ENCODE results near the gene FAM221B.

Gene FAM221B

GRCh38 chr9:35820076-35820475 lies 8.5 kb downstream of the FAM221B start:
- DNase-seq (ENCODE audit: low read depth in 1 of 2, low spot score in 1 of 2) = no peak

DNA sequence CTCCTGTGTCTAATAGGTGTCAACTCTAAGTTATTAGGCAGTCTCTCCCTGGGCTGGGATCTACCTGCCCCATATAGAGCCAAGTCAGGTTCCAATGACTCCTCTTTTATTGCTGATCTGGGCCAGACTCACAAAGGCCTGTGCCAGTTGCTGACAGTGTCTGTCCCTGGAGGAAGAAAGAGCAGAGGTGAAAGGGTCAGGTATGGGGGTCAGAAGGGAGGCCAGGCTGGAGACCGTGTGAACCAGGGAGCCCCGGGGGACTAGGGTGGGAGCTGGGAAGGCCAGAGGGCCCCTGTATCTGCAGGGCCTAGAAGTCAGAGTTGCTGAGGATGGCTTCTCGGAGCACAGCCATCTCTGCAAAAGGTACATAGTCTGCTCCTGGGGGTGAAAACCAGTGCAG lies 10.2 kb downstream of the FAM221B start:
- DNase-seq (ENCODE audit: low read depth in 1 of 2, low spot score in 1 of 2) = no peak

GRCh38 chr9:35816708-35817107 lies 11.8 kb downstream of the FAM221B start:
- no peak for DNase-seq (ENCODE audit: low read depth in 1 of 2, low spot score in 1 of 2)

DNA sequence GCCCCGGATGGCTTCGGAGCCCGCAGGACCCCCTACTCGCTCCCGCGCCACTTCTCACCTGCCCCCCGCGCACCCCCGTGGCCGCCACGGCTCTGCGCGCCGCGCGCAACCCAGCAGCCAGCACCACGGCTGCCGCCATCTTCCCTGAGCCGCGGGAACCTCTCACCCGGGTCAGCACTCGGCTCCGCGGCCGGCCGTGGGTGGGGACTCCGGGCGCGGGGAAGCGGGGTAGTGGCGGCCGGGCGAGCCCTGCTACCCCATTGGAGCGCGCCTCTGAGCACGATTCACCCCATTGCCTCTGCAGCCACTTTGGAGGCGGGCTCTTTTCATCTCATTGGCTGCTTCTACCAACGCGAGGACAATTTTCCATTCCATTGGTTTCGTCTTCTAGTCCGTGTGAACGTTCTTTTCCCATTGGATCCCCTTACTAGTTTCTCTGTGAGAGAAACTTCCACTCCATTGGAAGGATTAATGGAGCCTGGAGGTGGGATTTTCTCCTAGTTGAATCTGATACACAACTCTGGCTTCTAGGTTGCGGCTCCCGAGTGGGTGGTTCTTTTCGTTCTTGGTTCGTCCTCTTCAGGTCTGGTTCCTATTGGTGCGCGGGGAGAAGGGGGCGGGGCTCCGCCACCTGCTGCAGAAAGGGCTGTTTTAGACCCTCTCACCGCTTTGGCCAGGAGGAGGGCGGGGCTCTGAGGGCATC lies 13.5 kb downstream of the FAM221B start, which contains the start of gene HINT2:
Gene HINT2 (minus strand): TSS at position 202 of the 703 bp plus-strand sequence. CDS start 63 bp downstream, at position 139.
- peak; percentile 93 to 94 for DNase-seq (ENCODE audit: low read depth in 1 of 2, low spot score in 1 of 2)

GRCh38 chr9:35814106-35814840 lies 14.3 kb downstream of the FAM221B start:
- no peak for DNase-seq (ENCODE audit: low read depth in 1 of 2, low spot score in 1 of 2)

DNA sequence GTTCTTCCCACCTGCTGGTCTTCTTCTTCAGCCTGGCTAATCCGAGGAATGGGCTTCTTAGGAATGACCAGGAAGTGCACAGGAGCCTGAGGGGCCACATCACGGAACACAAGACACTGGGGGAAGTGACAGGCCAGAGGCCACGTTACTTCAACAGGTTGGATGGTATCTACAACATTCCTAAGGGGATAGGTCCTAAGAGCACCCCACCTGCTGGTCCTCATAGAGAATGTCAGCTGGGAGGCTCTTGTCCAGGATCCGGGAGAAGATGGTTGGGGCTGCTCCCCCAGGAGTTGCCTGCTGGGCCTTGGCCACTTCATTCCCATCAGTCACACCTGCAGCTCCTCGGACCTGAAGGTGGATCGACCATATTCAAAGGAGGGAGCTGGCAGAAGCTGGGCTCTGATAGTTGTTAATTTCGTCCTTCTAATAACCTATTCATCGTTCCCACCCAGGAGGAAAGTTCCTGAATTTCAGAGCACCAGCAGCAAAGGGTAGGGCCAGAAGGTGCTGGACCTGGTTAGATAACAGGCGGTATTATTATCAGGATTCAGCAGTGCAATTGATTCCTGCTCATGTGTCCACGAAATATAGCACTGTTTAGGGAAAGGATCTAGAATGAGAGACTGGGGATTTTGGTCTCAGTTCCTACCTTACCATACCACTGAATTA lies 15.0 kb downstream of the FAM221B start:
- no peak for DNase-seq (ENCODE audit: low read depth in 1 of 2, low spot score in 1 of 2)

DNA sequence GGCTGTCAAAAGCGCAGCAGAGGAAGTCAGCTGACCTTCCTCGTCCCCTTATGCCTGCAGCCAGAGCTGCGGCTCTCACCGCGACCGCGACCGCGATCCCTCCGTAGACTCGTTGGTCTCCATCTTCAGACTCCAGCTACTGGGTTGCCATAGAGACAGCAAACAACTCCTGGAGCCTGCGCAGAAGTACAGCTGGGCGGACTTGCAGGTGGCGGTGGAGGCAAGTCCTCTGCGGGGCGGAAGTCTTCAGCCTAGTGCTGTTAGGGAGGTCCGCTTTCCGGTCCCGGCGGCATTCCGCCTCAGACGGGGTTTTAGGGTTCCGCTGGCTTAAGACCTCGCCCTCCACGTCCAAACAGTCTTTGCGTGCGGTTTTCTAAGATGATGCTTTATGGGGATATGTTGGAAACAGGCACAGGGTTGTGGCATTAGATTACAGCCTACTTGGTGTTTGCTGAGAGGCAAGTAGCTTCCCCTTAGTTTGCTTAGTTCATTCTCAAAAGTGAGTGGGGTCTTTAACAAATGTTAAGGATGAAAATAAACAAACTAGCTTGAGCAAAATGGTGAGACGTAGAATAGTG lies 16.4 kb downstream of the FAM221B start, which contains the start of gene SPAG8:
Gene SPAG8 (minus strand): TSS at position 238 of the 578 bp plus-strand sequence. CDS start 115 bp downstream, at position 123.
- DNase-seq (ENCODE audit: low read depth in 1 of 2, low spot score in 1 of 2) = peak; percentile 80 to 84

GRCh38 chr9:35811381-35812024 lies 17.0 kb downstream of the FAM221B start:
- DNase-seq (ENCODE audit: low read depth in 1 of 2, low spot score in 1 of 2) = no peak

DNA sequence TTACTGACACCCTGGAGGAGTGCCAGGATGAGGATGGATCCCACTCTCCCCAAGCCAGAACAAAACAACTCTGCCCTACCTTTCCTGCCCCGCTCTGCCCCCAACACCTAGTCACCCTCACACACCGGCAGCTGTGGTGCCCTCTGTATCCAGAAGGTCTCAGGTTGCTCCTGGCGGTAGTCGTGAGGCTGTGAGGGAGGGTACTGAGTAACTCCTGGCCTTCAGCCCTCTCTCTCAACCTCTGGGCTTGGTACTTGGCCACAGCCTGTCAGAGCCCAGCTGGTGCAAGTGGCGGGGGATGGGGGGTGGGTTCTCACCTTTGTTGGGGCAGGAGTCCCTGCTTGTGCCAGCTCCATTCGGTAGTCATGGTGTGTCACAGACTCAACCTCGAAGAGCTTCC lies 18.4 kb downstream of the FAM221B start:
- no peak for DNase-seq (ENCODE audit: low read depth in 1 of 2, low spot score in 1 of 2)

DNA sequence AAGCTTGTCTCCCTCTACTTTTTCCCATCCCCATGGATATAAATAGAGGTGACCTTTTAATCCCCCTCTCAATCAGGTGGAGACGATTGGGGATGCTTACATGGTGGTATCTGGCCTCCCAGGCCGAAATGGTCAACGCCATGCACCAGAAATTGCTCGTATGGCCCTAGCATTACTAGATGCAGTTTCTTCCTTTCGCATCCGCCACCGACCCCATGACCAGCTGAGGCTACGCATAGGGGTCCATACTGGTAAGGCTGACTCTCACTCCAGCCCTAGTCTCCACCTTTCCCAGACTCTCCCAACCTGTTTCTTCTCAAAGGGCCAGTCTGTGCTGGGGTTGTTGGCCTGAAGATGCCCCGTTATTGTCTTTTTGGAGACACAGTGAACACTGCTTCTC lies 20.1 kb downstream of the FAM221B start:
- no peak for DNase-seq (ENCODE audit: low read depth in 1 of 2, low spot score in 1 of 2)

DNA sequence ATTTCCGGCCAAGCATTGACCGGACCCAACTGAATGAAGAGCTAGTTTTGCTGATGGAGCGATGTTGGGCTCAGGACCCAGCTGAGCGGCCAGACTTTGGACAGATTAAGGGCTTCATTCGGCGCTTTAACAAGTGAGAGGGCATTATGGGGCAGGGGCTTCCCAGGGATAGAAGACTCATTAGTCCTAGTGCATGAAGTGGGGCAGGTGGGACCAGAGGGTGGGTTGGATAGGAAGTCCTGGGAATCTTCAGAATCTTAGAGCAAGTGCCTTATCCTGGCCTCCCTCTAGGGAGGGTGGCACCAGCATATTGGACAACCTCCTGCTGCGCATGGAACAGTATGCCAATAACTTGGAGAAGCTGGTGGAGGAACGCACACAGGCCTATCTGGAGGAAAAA lies 22.4 kb downstream of the FAM221B start:
- DNase-seq (ENCODE audit: low read depth in 1 of 2, low spot score in 1 of 2) = no peak

DNA sequence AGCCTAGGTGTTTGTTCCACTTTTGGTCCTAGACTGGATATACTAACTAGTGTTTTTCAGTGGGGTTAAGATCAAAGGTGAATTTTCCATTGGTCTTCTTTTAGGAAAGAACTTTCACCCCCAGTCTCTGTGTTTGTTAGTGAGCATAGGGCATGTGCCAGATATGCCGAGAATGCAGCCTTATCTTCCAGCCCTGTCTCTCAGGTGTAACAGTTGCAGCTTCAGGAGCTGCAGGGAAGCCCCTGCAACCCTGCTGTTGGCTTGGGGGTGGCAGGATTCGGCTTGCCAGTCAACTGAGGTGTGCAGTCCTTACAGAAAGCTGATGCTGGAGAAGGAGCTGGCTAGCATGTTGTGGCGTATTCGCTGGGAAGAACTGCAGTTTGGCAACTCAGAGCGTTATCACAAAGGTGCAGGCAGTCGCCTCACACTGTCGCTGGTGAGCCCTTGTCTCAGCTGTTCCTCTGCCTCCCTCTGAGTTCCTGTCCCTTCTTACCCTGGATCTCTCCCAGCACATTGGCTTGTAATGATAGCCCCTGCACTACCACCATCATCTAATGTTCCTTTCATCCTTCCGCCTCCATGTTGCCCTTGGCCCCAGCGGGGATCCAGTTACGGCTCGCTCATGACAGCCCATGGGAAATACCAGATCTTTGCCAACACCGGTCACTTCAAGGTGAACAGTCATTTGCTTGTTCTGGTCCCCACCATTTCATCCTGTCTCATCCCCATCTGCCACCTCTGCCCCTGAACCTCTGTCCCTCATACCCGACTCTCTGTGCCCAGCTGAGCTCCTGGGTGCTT lies 27.0 kb downstream of the FAM221B start:
- DNase-seq (ENCODE audit: low read depth in 1 of 2, low spot score in 1 of 2) = no peak

DNA sequence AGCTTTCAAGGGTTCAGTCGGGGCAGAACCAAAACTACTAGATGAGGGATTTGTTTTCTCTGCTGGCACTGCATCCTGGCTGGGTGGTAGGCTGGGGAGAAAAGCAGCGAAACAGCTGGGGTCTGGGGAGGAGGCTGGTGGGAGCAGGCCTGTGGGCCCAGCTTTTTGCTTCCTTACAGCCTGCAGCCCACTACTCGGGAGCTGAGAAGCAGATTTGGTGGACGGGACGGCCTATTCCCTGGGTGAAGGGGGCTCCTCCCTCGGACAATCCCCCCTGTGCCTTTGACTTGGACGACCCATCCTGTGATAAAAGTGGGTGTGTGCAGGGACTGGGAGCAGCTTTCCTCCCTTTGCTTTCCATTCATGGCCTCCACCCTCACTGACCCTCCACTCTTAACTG lies 28.0 kb downstream of the FAM221B start:
- DNase-seq (ENCODE audit: low read depth in 1 of 2, low spot score in 1 of 2) = no peak

GRCh38 chr9:35798658-35799374 lies 29.7 kb downstream of the FAM221B start:
- DNase-seq (ENCODE audit: low read depth in 1 of 2, low spot score in 1 of 2) = peak in 1 of 2 donors; percentile 18

DNA sequence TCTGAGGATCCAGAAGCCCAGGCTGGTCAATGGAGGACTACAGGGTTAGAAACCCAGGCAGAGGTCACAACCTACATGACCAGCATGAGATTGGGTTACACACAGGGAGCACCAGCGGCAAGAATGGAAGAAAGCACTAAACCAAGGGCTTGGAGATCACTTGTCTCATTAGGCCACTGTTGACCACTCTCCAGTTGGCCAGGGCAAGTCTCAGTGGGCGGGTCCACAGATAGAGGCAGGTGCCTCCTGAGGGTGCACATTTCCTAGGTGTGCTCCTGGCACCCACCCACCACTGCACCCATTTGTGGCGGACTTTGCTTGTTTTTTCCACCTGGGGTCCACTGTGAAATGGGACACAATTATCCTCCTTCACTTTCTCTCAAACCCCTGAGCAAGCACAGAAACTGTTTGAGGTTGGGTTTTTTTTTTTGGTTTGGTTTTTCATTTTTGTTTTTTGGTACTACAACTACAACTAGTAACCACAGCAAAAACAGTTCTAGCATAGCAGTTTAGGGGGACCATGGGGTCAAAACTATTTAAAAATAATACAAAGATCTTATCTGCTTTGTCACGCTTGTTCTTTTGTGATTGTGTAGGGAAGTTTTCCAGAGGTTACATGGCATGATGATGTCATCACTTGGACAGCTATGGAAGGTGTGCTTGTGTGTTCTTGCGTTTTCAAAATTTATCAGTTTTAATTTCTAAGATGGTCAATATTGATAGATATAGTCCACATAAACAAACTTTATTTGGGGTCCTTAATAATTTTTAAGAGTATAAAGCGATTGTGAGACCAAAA lies 31.0 kb downstream of the FAM221B start:
- DNase-seq (ENCODE audit: low read depth in 1 of 2, low spot score in 1 of 2) = no peak

DNA sequence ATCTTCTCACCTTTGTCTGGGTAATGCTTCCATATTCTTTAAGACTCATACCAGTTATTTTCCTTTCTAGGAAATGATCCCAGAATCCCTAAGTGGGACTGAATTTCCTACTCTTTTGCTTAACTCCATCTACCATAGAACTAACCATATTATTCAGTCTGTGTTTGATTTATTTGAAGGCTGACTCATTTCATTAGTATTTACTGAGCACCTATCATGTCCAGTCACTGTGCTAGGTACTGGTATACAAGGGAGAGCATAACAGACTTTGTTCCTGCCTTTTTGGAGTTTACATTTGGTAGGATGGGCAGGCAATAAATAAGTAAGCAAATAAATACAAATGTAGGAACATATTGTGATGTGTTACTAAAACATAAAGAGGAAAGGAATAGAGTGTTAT lies 32.8 kb downstream of the FAM221B start:
- no peak for DNase-seq (ENCODE audit: low read depth in 1 of 2, low spot score in 1 of 2)

GRCh38 chr9:35793461-35793860 lies 35.1 kb downstream of the FAM221B start:
- no peak for DNase-seq (ENCODE audit: low read depth in 1 of 2, low spot score in 1 of 2)

- DNase-seq (ENCODE audit: low read depth in 1 of 2, low spot score in 1 of 2) = no peak
Measured at GRCh38 chr9:35792826-35793225, 35.7 kb downstream of the FAM221B start.
